B cell (primary cell): ENCODE results near the gene AP1AR. TPM values are rescaled to one million over a fixed set of nuclear protein-coding genes. Genes with fewer than 3 reads are reported as not detected.

Experiments
- ATAC-seq: fragments of 200-7000 bp; cut with Tn5 transposase; one replicate; pipeline ENCODE4 v1.10.0; 2021; ENCODE audit warnings: low read depth, mild to moderate bottlenecking, moderate number of reproducible peaks, moderate library complexity
- CTCF ChIA-PET: fragments of 350-600 bp; sonication (Branson Sonifier 250); formaldehyde crosslinking; loops from one replicate; lab custom pipeline; 2021; ENCODE audit warnings: antibody characterized with exemption, inconsistent platforms; lab: Charles Lee
- POLR2A ChIA-PET: fragments of 350-600 bp; sonication (Branson Sonifier 250); formaldehyde crosslinking; loops from one replicate; lab custom pipeline; 2021; ENCODE audit warnings: antibody characterized with exemption; lab: Charles Lee
- DNase-seq: peaks from one replicate; pipeline ENCODE4 v3.0.0; 2013
- H2AFZ ChIP-seq: 2 replicates; pipeline ENCODE4 v1.6.1; 2012; ENCODE audit warnings: mild to moderate bottlenecking, low read depth, low read length; ENCODE audit not compliant: insufficient read depth, poor library complexity, severe bottlenecking
- H3K27ac ChIP-seq, 2 donors: 1 replicate in 1 of 2; 2 replicates in 1 of 2; pipeline ENCODE4 v1.5.1; 2012 to 2013; ENCODE audit warnings: low read length in 2 of 2, mild to moderate bottlenecking in 2 of 2, moderate library complexity in 1 of 2
- H3K27me3 ChIP-seq, 4 experiments: fragments of 200-600 bp in 1 of 4; sonication (generic) in 1 of 4; replicated peaks in 1 of 4; 1 replicate in 2 of 4; 2 replicates in 2 of 4; pipeline versions ENCODE4 v1.6.1 to v1.7.0; 2013 to 2016; ENCODE audit warnings: low read length in 3 of 4, mild to moderate bottlenecking in 2 of 4, mixed read lengths in 1 of 4, moderate library complexity in 1 of 4; ENCODE audit not compliant: insufficient read depth in 4 of 4, control insufficient read depth in 3 of 4; ENCODE audit errors: control extremely low read depth in 1 of 4
- H3K36me3 ChIP-seq, 2 experiments: replicated peaks in 1 of 2; 1 replicate in 1 of 2; 2 replicates in 1 of 2; pipeline versions ENCODE4 v1.6.1 to v1.7.1; 2013; ENCODE audit warnings: low read length in 1 of 2; ENCODE audit not compliant: insufficient read depth in 2 of 2, control insufficient read depth in 1 of 2; ENCODE audit errors: control extremely low read depth in 1 of 2, extremely low read depth in 1 of 2
- H3K4me1 ChIP-seq, 2 donors: fragments of 200-600 bp in 1 of 2; sonication (generic) in 1 of 2; 1 replicate in 1 of 2; 2 replicates in 1 of 2; pipeline versions ENCODE4 v1.5.1 to v1.6.1; 2013 to 2017; ENCODE audit warnings: low read length in 2 of 2; ENCODE audit not compliant: control insufficient read depth in 2 of 2, insufficient read depth in 2 of 2
- H3K4me2 ChIP-seq: replicated peaks from 2 replicates; pipeline ENCODE3; 2012; ENCODE audit warnings: mild to moderate bottlenecking, low read depth, low read length; ENCODE audit not compliant: poor library complexity, severe bottlenecking
- H3K4me3 ChIP-seq, 5 experiments: fragments of 200-600 bp in 1 of 5; sonication (generic) in 1 of 5; 1 replicate in 3 of 5; 2 replicates in 2 of 5; pipeline versions ENCODE4 v1.5.1 to v1.7.0; 2011 to 2016; ENCODE audit warnings: low read length in 4 of 5, mild to moderate bottlenecking in 4 of 5, low read depth in 2 of 5, control low read depth in 1 of 5, moderate library complexity in 1 of 5; ENCODE audit not compliant: insufficient read depth in 1 of 5; ENCODE audit errors: control extremely low read depth in 1 of 5, extremely low read depth in 1 of 5
- H3K79me2 ChIP-seq: fragments of 200-600 bp; sonication (generic); one replicate; pipeline ENCODE4 v1.6.0; 2016; ENCODE audit warnings: low read length; ENCODE audit not compliant: control insufficient read depth, insufficient read depth
- H3K9ac ChIP-seq: fragments of 200-600 bp; sonication (generic); 2 replicates; pipeline ENCODE4 v1.6.1; 2017; ENCODE audit warnings: mild to moderate bottlenecking, low read length, moderate library complexity
- H3K9me3 ChIP-seq, 3 donors: one replicate each; pipeline versions ENCODE4 v1.6.1 to v1.7.1; 2013; ENCODE audit warnings: low read length in 2 of 3; ENCODE audit not compliant: control insufficient read depth in 2 of 3, insufficient read depth in 1 of 3; ENCODE audit errors: control extremely low read depth in 1 of 3
- H4K20me1 ChIP-seq: 2 replicates; pipeline ENCODE4 v1.6.0; 2012; ENCODE audit warnings: mild to moderate bottlenecking, low read length; ENCODE audit not compliant: insufficient read depth, control insufficient read depth, poor library complexity, severe bottlenecking
- H3K27ac Mint-ChIP-seq: one replicate; pipeline ENCODE4 v1.8.0; 2021; ENCODE audit warnings: mixed read lengths
- H3K27me3 Mint-ChIP-seq: one replicate; pipeline ENCODE4 v1.8.0; 2021; ENCODE audit warnings: mixed read lengths
- H3K4me1 Mint-ChIP-seq: one replicate; pipeline ENCODE4 v1.8.0; 2021; ENCODE audit warnings: mixed read lengths
- H3K4me3 Mint-ChIP-seq: one replicate; pipeline ENCODE4 v1.8.0; 2021; ENCODE audit warnings: mixed read lengths
- H3K9me3 Mint-ChIP-seq: one replicate; pipeline ENCODE4 v1.8.0; 2022; ENCODE audit warnings: mixed read lengths; ENCODE audit not compliant: insufficient read depth
- EZH2 ChIP-seq: IDR thresholded peaks from 2 replicates; pipeline ENCODE4 v1.6.1; 2012; ENCODE audit warnings: borderline replicate concordance, low read depth, mild to moderate bottlenecking, moderate library complexity, low read length; ENCODE audit not compliant: insufficient read depth, poor library complexity, severe bottlenecking
- WGBS: methylation state at CpG from one replicate; pipeline ENCODE4 v1.1.5; 2013; ENCODE audit warnings: missing lambda C conversion rate; ENCODE audit not compliant: insufficient coverage; 5-methylcytosine and 5-hydroxymethylcytosine counted together
- intact Hi-C: fragments of 100-400 bp; cut with micrococcal nuclease; formaldehyde crosslinking; loops from one replicate; pipeline ENCODE4 v1.10.0; 2022
- polyA plus RNA-seq: library from polyadenylated mRNA; depleted of rRNA; stranded (reverse); fragments of >200 nt; gene quantifications from 2 replicates; pipeline ENCODE4 v1.2.3, GENCODE V29; 2012
- total RNA-seq, 2 donors: library from RNA; stranded (reverse); fragments of 120-200 nt in 1 of 2; gene quantifications; 1 replicate in 1 of 2; 2 replicates in 1 of 2; pipeline versions ENCODE4 v1.2.3 to v1.2.4, GENCODE V29; 2013 to 2022
- TF ChIP-seq, protein P1 (sequence below): fragments of 200-600 bp; IDR thresholded peaks from one replicate; pipeline ENCODE4 v1.8.0; 2022; ENCODE audit warnings: antibody characterized with exemption, mild to moderate bottlenecking

Gene AP1AR
- total and polyA plus RNA-seq, 2 donors (not counting 1 experiment from before 2014, with no cell fraction given), result 3.4 to 20.3 TPM

DNA sequence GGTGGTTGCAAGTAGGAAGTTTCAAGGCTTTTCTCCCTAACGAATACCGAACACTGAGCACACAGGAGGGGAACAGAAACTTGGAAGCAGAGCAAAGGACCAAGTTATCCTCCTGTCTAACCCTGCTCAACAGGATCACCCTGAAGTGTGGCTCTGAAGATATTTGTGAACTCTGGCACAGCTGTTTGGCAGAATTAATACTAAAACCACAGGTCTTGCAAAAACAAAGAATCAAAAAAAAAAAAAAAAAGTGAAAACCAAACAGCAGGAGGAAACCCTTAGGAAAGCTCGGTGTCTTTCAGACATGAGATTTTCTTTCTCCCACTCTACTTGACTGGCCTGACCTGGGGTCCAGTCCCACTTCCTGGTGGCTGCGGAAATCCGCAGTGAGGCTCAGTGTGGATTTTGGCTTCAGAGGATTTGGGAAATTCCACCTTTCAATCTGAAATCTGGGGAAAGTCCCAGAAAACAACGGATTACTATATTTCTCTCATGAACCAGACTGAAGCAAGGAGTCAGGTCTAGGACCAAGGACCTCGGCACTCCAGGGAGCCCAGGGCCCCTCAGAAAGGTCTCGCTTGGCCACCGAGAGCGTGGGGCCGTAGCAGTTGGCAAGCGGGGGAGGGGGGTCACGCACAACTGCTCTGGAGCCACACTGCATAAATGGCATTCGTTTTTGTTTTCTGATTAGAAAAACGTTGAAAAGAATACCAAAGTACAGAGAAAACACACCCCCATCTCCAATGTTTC, 53.2 kb downstream of the AP1AR start:
- H3K4me3 ChIP-seq, result peak overlapping the region; percentile 78 to 95 (median 89)
- WGBS, result 0% methylated on average over 9 of the region's 15 CpGs
- Mint-ChIP-seq H3K27ac (peak overlapping the region; percentile 94), H3K4me1 (peaks cover 84% of the 10 kb centered on the region), H3K27me3 (no peaks in the 10 kb centered on the region), H3K9me3 (peaks cover 3% of the 10 kb centered on the region), H3K4me3 (peak overlapping the region; percentile 97)
- peak overlapping the region; percentile 86 to 95 for H3K27ac ChIP-seq
- peaks cover 67 to 75% of the 10 kb centered on the region in 2 donors for H3K4me1 ChIP-seq
- H2AFZ ChIP-seq, result peak overlapping the region; percentile 90
- ChIA-PET CTCF (interaction anchor here (0.6 to 9.2 kb wide), 4 partner anchors 18 to 52 kb away, joined by 4 to 65 read pairs (median 12); partner anchors contain the start of gene AP1AR), POLR2A (interaction anchor here (0.5 to 2.1 kb wide), 6 partner anchors 12 to 53 kb away, joined by 3 to 9 read pairs (median 6); partner anchors contain the start of genes ALPK1 and AP1AR)
- peaks cover 2 to 11% (median 5%) of the 10 kb centered on the region in 3 donors for H3K9me3 ChIP-seq
- ATAC-seq, result peak; percentile 15
- intact Hi-C loops, result loop anchor here (1.0 to 10.0 kb wide), 5 partner anchors 27 to 1280 kb away; partner anchors contain the start of genes AP1AR, LARP7 and ZGRF1
- H3K79me2 ChIP-seq, result peaks cover 70% of the 10 kb centered on the region
- no peaks in the 10 kb centered on the region for H4K20me1 ChIP-seq
- H3K4me2 ChIP-seq, result peak overlapping the region; percentile 91
- H3K9ac ChIP-seq, result peak overlapping the region; percentile 90
- no peaks in the 10 kb centered on the region for H3K27me3 ChIP-seq
- TF ChIP-seq EZH2, result no peak
- TF ChIP-seq, protein P1, sequence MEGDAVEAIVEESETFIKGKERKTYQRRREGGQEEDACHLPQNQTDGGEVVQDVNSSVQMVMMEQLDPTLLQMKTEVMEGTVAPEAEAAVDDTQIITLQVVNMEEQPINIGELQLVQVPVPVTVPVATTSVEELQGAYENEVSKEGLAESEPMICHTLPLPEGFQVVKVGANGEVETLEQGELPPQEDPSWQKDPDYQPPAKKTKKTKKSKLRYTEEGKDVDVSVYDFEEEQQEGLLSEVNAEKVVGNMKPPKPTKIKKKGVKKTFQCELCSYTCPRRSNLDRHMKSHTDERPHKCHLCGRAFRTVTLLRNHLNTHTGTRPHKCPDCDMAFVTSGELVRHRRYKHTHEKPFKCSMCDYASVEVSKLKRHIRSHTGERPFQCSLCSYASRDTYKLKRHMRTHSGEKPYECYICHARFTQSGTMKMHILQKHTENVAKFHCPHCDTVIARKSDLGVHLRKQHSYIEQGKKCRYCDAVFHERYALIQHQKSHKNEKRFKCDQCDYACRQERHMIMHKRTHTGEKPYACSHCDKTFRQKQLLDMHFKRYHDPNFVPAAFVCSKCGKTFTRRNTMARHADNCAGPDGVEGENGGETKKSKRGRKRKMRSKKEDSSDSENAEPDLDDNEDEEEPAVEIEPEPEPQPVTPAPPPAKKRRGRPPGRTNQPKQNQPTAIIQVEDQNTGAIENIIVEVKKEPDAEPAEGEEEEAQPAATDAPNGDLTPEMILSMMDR, result no peak
- peak; percentile 57 for DNase-seq
- peaks cover 1 to 7% of the 10 kb centered on the region in 2 experiments for H3K36me3 ChIP-seq
